ENCODE results near the gene SIRPA.

- TF ChIP-seq REST (IDR thresholded peaks at IDR 0.05; ENCODE audit: insufficient read depth in 1 of 2, low read depth in 2 of 2, low read length in 2 of 2) = peak; percentile 63 to 89; a peak in 3 of 4 replicates
- no peak for TF ChIP-seq SIN3A (IDR thresholded peaks at IDR 0.05; ENCODE audit: borderline replicate concordance, insufficient read depth, low read length)
Measured at GRCh38 chr20:1979106-1979778, 84.0 kb downstream of the SIRPA start.

All from PFSK-1 (cell line).